Measurements from ENCODE around the gene USP19.

The USP19 gene

GRCh38 chr3:49134471-49135265 lies 14.0 kb upstream of the USP19 start:
- DNase-seq (ENCODE audit: low read depth), result no peak

- no peak for DNase-seq (ENCODE audit: low read depth)
These were observed 12.8 kb upstream of the USP19 start for GRCh38 chr3:49133226-49133951.

- DNase-seq (ENCODE audit: low read depth), result no peak
These were observed 12.0 kb upstream of the USP19 start, which contains the start of gene LAMB2 for GRCh38 chr3:49132437-49133225. Gene LAMB2 (minus strand): TSS chr3:49133050. CDS start chr3:49132867, 183 bp downstream.

- no peak for DNase-seq (ENCODE audit: low read depth)
These were observed 11.4 kb upstream of the USP19 start for GRCh38 chr3:49132073-49132436.

- no peak for DNase-seq (ENCODE audit: low read depth)
These were observed 11.0 kb upstream of the USP19 start for GRCh38 chr3:49131576-49131975.

GRCh38 chr3:49131040-49131439 lies 10.4 kb upstream of the USP19 start:
- DNase-seq (ENCODE audit: low read depth), result no peak

- DNase-seq (ENCODE audit: low read depth), result no peak
These were observed 4.5 kb upstream of the USP19 start for GRCh38 chr3:49124991-49125670.

GRCh38 chr3:49124203-49124602 lies 3.6 kb upstream of the USP19 start:
- DNase-seq (ENCODE audit: low read depth), result no peak

- no peak for DNase-seq (ENCODE audit: low read depth)
These were observed 3.1 kb upstream of the USP19 start for GRCh38 chr3:49123687-49124086.

GRCh38 chr3:49122886-49123545 lies 2.4 kb upstream of the USP19 start:
- DNase-seq (ENCODE audit: low read depth), result no peak

GRCh38 chr3:49122451-49122850 lies 1.8 kb upstream of the USP19 start:
- no peak for DNase-seq (ENCODE audit: low read depth)

GRCh38 chr3:49122022-49122421 lies 1.4 kb upstream of the USP19 start:
- no peak for DNase-seq (ENCODE audit: low read depth)

GRCh38 chr3:49121132-49121736 lies 611 bp upstream of the USP19 start:
- DNase-seq (ENCODE audit: low read depth), result no peak

- no peak for DNase-seq (ENCODE audit: low read depth)
These were observed 556 bp downstream of the USP19 start for GRCh38 chr3:49120096-49120437.

- no peak for DNase-seq (ENCODE audit: low read depth)
These were observed 1.2 kb downstream of the USP19 start for GRCh38 chr3:49119439-49119838.

GRCh38 chr3:49119036-49119435 lies 1.6 kb downstream of the USP19 start:
- no peak for DNase-seq (ENCODE audit: low read depth)

GRCh38 chr3:49112262-49112661 lies 8.4 kb downstream of the USP19 start:
- no peak for DNase-seq (ENCODE audit: low read depth)

- no peak for DNase-seq (ENCODE audit: low read depth)
These were observed 9.3 kb downstream of the USP19 start for GRCh38 chr3:49111347-49111746.

- no peak for DNase-seq (ENCODE audit: low read depth)
These were observed 9.8 kb downstream of the USP19 start for GRCh38 chr3:49110780-49111179.

GRCh38 chr3:49108346-49108745 lies 12.3 kb downstream of the USP19 start:
- DNase-seq (ENCODE audit: low read depth), result no peak
